ENCODE data around the gene APP. TPM values are rescaled to one million over a fixed set of nuclear protein-coding genes. Genes with fewer than 3 reads are reported as not detected.

The APP gene
- total RNA-seq, 2 donors from 2014 or later: 6.1 to 7.8 TPM

DNA sequence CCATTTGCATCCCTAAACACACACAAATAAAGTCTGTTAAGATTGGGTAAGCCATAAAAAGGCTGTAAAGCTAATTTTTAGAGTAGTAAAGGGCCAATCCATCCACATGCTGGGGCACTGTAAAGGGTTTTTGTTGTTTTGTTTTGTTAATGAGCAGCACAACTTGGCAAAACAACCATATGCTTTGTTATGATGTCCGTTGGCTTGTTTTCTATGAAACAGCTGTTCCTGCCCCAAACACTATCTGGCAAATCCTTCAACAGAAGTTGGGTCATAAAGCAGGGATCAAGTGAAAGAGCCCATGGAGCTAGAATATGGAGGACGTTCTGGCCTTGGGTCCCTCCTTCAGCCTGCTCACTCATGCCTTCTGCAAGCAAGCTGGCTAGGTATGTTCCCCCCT is 183.6 kb downstream of the APP start:
- no peaks in the 10 kb centered on the region for H3K9me3 Mint-ChIP-seq
- no peaks in the 10 kb centered on the region for H3K27me3 Mint-ChIP-seq
- H3K4me3 Mint-ChIP-seq: no peak overlapping the region
- H3K4me1 Mint-ChIP-seq (ENCODE audit: low read depth in 2 of 2): no peaks in the 10 kb centered on the region
- no peaks in the 10 kb centered on the region for H3K36me3 Mint-ChIP-seq
- DNase-seq (ENCODE audit: low spot score) (no peak), ATAC-seq (no peak)
- no peak overlapping the region for H3K27ac Mint-ChIP-seq

DNA sequence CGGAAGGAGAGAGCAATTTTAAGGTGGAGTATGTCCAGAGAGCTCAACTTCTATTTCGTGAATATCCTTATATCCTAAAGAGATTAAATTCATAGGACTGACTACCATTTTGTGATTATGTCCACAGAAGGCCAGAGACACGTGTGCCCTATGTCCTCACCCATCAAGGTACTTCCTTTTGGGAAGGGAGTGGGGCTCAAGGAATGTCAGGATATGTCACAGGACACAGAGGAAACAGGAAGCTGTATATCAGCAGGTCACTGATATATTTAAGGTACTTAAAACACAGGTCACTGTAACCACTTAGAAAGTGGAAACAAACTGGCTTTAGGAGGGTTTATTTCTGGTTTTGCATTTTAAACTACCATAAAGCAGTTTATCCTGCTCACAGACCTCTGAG is 184.6 kb downstream of the APP start:
- Mint-ChIP-seq H3K27ac (no peak overlapping the region), H3K27me3 (no peaks in the 10 kb centered on the region), H3K36me3 (no peaks in the 10 kb centered on the region), H3K4me3 (no peak overlapping the region), H3K4me1 (ENCODE audit: low read depth in 2 of 2) (no peaks in the 10 kb centered on the region), H3K9me3 (no peaks in the 10 kb centered on the region)
- ATAC-seq (no peak), DNase-seq (ENCODE audit: low spot score) (no peak)

DNA sequence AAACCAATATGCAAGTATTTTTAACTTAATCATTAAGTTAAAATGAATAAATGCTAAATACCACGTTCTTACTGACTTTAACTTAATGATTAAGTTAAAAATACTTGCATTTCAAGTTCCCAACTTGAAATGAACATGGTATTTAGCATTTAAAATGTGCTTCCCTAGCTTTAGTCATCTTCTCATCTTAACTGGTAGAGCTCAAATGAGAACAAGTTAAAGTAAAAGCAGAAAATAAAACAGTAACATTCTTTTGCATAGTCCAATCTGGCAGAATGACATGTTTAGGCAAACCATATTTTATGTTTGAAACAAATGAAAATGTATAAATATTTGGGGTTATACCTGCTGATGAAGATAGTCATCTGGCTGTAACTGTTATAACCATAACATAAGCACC is 186.0 kb downstream of the APP start:
- DNase-seq (ENCODE audit: low spot score) (no peak), ATAC-seq (no peak)
- Mint-ChIP-seq H3K36me3 (no peaks in the 10 kb centered on the region), H3K27me3 (no peaks in the 10 kb centered on the region), H3K4me3 (no peak overlapping the region), H3K27ac (no peak overlapping the region), H3K9me3 (no peaks in the 10 kb centered on the region), H3K4me1 (ENCODE audit: low read depth in 2 of 2) (no peaks in the 10 kb centered on the region)

DNA sequence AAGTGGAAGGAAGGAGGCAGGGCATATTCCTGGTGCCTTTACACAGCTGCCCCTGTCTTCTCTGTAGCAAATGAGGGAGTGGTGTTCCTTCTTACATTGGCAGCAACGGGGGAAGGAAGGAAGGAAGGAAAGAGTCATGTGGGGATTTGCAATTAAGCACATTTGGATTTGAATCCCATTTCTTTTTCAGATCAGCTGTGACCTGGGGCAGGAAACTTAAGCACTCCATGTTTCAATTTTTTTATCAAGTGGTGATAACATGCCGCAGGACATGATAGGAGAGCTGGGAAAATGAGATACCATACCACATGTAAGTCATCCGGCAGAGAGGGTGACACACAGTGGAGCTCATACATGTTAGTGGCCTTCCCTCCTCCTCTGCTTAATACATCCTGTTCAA is 186.8 kb downstream of the APP start:
- no peak for ATAC-seq
- H3K27ac Mint-ChIP-seq: no peak overlapping the region

DNA sequence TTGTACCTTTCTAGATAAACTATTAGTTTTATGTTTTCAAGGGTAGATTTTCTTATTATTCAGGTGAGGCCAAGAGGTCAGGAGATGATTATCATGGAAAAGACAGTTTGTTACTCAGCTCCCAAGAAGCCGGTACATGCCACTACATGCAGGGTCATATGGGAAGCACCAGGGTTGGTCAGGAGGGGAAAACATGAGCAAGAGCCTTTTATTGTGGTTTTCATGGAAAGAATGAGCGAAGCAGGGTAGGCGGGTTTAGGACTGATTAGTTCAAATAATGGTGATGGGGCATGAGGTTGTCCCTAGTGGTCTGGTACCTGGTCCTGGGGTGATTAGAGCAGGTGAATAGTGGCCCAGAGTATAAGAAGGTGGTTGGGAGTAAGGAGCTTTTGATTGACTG is 189.9 kb downstream of the APP start:
- H3K27me3 Mint-ChIP-seq: no peaks in the 10 kb centered on the region
- DNase-seq (ENCODE audit: low spot score) (no peak), ATAC-seq (no peak)
- H3K4me3 Mint-ChIP-seq: no peak overlapping the region
- H3K9me3 Mint-ChIP-seq: no peaks in the 10 kb centered on the region
- H3K4me1 Mint-ChIP-seq (ENCODE audit: low read depth in 2 of 2): no peaks in the 10 kb centered on the region
- H3K27ac Mint-ChIP-seq: no peak overlapping the region
- H3K36me3 Mint-ChIP-seq: no peaks in the 10 kb centered on the region

More for the DNA sequence above, 186.8 kb downstream of the APP start:
- no peak for DNase-seq (ENCODE audit: low spot score)
- Mint-ChIP-seq H3K4me3 (no peak overlapping the region), H3K27me3 (no peaks in the 10 kb centered on the region), H3K36me3 (no peaks in the 10 kb centered on the region), H3K9me3 (no peaks in the 10 kb centered on the region), H3K4me1 (ENCODE audit: low read depth in 2 of 2) (no peaks in the 10 kb centered on the region)

DNA sequence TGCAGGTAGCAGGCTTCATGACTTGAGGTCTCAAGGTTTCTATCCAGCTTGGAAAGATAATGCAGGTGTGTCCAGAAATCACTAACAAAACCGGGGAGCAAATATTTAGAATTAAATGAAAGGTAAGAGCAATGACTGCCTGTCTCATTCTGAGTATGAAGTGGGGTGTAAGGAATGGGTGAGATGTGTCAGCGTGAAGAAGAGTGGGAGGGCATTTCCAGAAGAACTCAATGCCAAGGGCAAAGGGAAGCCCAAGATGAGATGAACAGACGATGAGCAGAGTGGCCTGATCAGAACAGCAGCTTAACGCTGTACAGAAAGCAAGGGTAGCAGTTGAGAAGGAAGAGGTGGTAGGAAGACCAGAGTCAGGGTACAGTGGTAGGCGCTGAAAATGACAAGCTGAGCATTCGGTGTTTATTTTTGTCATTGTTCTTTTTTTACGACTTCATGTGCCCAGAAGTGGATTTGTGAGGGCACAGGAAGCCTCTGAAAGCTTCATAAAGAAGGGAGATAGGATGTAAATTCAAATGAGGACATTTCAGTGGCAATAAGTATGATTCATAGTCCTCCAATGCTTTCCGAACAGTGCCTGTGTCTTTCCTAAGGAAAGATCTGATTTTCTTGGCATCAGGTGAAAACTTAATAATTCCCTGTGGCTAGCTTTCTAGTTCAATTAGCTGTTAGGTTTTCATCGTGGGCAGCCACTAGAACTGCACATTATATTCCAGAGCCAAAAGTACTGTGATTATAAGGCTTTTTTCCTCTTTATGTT is 190.5 kb downstream of the APP start:
- H3K4me3 Mint-ChIP-seq: no peak overlapping the region

DNA sequence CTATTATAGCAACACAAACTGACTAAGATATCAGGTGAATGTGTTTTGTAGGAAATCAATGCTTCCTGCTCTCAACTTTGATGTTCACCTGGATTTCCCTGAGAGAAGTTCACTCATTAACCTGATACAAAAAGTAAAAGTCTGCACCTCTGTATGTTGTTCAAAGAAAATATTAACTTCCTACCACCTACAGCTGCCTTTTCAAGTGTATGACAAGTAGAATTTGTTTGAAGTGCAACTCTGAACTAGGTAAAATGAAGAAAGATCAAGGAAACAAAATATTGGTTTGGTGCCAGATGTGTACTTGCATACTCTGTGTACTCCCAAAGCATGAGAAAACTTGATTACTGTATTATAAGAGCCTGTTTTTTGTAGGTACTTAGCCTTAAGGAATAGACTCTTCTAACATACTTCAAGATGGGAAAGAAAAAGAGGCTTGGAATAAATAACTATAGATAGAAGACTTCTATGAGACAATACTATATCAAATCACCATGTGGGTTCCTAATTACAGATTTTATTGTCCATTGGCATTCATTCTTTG is 193.4 kb downstream of the APP start:
- DNase-seq (ENCODE audit: low spot score) (no peak), ATAC-seq (no peak)
- H3K36me3 Mint-ChIP-seq: no peaks in the 10 kb centered on the region
- no peaks in the 10 kb centered on the region for H3K9me3 Mint-ChIP-seq
- H3K4me1 Mint-ChIP-seq (ENCODE audit: low read depth in 2 of 2): no peaks in the 10 kb centered on the region
- no peaks in the 10 kb centered on the region for H3K27me3 Mint-ChIP-seq
- no peak overlapping the region for H3K27ac Mint-ChIP-seq
- H3K4me3 Mint-ChIP-seq: no peak overlapping the region

More for the DNA sequence above, 190.5 kb downstream of the APP start:
- DNase-seq (ENCODE audit: low spot score) (no peak), ATAC-seq (no peak)
- Mint-ChIP-seq H3K27ac (no peak overlapping the region), H3K27me3 (no peaks in the 10 kb centered on the region), H3K36me3 (no peaks in the 10 kb centered on the region), H3K9me3 (no peaks in the 10 kb centered on the region), H3K4me1 (ENCODE audit: low read depth in 2 of 2) (no peaks in the 10 kb centered on the region)

DNA sequence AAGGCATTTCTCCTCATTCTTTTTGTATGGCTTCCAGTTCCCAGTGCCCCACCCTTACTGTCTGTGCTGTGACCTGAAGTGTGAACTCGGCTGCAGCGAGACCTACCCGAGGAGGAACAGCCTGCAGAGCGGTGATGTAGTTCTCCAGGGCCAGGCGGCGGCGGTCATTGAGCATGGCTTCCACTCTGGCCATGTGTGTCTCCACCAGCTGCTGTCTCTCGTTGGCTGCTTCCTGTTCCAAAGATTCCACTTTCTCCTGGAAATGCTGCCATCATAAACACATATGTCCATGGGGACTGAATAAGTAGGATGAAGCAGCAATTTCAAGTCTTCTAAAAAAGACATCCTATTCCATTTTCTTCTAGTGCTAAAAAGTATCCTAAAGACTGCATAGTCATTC is 195.6 kb downstream of the APP start:
- H3K27me3 Mint-ChIP-seq: no peaks in the 10 kb centered on the region
- no peak overlapping the region for H3K27ac Mint-ChIP-seq
- H3K36me3 Mint-ChIP-seq: no peaks in the 10 kb centered on the region
- DNase-seq (ENCODE audit: low spot score): no peak
- no peaks in the 10 kb centered on the region for H3K4me1 Mint-ChIP-seq (ENCODE audit: low read depth in 2 of 2)
- no peaks in the 10 kb centered on the region for H3K9me3 Mint-ChIP-seq
- no peak overlapping the region for H3K4me3 Mint-ChIP-seq
- ATAC-seq: peak in 1 of 2 donors; percentile 43

DNA sequence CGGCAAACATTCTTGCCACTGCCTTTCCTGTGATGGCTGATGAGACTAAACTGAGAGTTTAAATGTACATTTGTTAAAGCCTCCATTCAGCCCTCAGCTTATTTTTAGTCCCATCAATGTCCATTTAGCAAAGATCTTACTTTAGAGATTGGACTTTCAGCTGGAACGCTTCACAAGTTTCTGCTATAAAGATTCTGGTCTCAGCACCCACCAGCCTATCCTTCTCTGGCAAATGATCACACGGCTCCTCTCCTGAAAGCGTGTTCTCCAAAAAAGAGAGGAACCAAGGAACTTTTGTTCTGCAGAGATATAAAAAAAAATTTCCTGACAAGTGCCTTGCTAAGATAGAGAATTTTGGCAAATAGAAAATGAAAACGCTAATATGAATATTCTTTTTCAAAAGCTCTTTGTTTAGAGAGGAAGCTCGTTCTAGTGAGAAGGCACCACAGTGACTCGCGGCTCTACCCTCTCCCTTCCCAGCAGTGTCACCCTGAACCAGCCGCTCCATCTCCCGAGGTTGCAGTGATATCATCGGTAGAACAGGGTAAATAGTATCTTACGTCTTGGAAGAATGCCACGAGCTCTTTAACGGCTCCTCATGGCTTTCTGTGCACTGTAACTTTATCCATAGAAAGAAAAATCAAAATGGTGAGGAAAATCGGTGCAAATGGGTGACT is 200.2 kb downstream of the APP start:
- no peak for DNase-seq (ENCODE audit: low spot score)
- ATAC-seq: no peak
- Mint-ChIP-seq H3K27me3 (no peaks in the 10 kb centered on the region), H3K36me3 (no peaks in the 10 kb centered on the region), H3K4me1 (ENCODE audit: low read depth in 2 of 2) (peaks cover 0 to 5% of the 10 kb centered on the region in 2 donors), H3K4me3 (no peak overlapping the region), H3K27ac (no peak overlapping the region), H3K9me3 (no peaks in the 10 kb centered on the region)

DNA sequence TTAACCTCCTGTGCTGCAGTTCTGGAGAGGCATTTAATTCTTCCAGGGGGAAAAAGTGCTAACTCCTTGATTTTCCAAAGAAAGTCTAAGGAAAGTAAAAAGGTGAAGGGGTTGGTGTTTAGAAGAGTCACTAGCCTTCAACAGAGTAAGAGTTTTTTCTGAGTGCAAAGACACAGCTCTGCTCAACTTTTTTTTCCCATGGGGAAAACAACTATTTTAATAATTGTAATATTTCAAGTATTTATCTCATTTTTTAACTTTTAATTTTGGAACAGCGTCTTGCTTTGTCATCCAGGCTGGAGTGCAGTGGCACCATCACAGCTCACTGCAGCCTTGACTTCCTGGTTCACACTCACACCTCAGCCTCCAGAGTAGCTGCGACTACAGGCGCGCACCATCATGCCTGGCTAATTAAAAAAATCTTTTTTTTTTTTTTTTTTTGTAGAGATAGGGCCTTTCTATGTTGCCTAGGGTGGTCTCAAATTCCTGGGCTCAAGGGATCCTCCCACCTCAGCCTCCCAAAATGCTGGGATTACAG is 202.6 kb downstream of the APP start:
- H3K27me3 Mint-ChIP-seq: no peaks in the 10 kb centered on the region
- peaks cover 0 to 5% of the 10 kb centered on the region in 2 donors for H3K4me1 Mint-ChIP-seq (ENCODE audit: low read depth in 2 of 2)
- DNase-seq (ENCODE audit: low spot score): no peak
- H3K4me3 Mint-ChIP-seq: no peak overlapping the region
- H3K36me3 Mint-ChIP-seq: no peaks in the 10 kb centered on the region
- no peak for ATAC-seq
- peak overlapping the region in 1 of 2 donors; percentile 73 for H3K27ac Mint-ChIP-seq
- H3K9me3 Mint-ChIP-seq: no peaks in the 10 kb centered on the region

DNA sequence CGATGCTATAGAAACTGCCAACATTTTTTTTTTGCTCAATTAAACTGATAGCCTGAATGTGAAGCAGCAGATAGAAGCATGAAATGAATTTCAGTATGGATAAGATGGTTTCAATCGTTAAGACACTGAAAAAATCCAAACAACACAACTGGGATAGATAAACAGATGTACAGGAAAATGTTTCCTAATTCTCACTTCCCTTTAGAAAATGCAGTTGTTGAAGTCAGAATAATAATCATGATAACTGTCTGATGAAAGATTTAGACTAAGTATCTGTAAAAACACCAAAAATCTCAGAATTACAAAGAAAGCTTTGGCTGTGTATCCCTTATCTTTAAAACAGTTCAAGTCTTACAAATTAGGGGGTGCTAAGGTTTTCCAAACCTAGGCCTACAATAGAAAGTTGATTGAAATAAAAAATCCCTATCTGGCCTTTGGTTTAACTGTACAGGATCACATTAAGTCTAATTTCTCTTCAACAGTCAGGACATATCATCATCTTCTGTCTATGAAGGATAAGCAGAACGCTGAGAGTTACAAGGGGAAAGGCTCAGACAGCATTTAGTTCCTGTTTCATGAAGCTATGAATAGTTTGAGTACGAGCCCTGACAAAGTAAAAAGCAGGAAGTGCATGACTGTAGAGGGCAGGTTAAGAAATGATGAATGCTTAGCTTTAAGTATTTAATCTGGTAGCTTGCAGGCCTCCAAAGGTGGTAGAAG is 203.2 kb downstream of the APP start:
- DNase-seq (ENCODE audit: low spot score) (no peak), ATAC-seq (peak in 1 of 2 donors; percentile 45)
- H3K4me3 Mint-ChIP-seq: no peak overlapping the region
- H3K27me3 Mint-ChIP-seq: no peaks in the 10 kb centered on the region
- H3K9me3 Mint-ChIP-seq: no peaks in the 10 kb centered on the region
- peak overlapping the region in 1 of 2 donors; percentile 73 for H3K27ac Mint-ChIP-seq
- peaks cover 0 to 5% of the 10 kb centered on the region in 2 donors for H3K4me1 Mint-ChIP-seq (ENCODE audit: low read depth in 2 of 2)
- no peaks in the 10 kb centered on the region for H3K36me3 Mint-ChIP-seq

DNA sequence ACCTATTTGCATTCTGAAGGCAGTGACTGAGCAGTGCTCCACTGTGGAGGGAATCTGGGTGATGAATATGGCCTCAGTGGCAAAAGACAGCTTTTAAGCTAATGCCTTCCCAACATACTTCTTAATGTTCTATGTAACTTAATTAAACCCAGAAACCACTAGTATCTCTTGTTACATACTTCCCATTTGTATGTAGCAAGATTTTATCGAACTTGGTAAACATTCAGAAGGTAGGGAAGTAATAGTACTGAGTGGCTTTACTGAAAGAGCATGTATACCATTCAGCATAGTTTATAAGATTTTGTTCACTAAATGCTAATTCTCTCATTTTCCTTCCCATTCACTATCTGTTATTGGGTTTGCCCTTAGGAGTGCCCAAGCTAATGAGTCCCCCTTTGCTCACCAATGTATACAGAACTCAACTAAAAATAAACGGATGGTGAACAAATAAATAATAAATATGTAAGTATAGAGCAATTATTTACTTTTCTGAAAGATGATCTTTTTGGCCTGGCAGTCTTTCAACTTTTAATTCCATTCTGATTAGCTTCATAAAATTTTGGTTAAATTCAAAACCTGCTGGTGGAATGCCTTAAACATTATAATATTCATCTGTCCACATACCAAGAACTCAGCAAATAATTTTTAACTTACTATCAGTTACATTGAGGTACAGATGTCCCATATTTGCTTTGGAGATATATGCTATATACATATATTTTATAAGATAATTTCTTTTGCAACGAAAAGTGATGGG is 204.4 kb downstream of the APP start:
- Mint-ChIP-seq H3K9me3 (no peaks in the 10 kb centered on the region), H3K27me3 (no peaks in the 10 kb centered on the region), H3K4me3 (no peak overlapping the region), H3K4me1 (ENCODE audit: low read depth in 2 of 2) (peaks cover 0 to 5% of the 10 kb centered on the region in 2 donors), H3K27ac (no peak overlapping the region), H3K36me3 (no peaks in the 10 kb centered on the region)
- DNase-seq (ENCODE audit: low spot score): no peak
- no peak for ATAC-seq

DNA sequence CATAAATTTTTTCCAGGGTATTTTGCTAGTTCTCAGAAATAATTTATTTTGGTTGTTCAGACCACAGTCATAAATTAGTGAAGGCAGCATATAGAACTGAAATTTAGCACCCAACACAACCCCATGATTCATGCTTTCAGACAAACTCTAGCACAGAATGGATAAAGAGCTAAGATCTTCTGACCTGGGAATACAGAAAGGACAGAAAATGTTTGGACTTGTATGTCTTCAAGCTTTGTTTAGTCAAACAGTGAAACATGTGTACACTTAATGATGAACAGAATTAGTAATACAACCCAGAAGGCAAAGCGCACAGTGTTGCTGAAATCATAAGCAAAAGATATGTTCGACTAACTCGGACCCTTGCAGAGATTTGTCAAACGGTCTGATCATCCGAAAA is 205.6 kb downstream of the APP start:
- H3K36me3 Mint-ChIP-seq: no peaks in the 10 kb centered on the region
- H3K9me3 Mint-ChIP-seq: no peaks in the 10 kb centered on the region
- no peaks in the 10 kb centered on the region for H3K27me3 Mint-ChIP-seq
- DNase-seq (ENCODE audit: low spot score) (no peak), ATAC-seq (no peak)
- no peak overlapping the region for H3K27ac Mint-ChIP-seq
- H3K4me3 Mint-ChIP-seq: no peak overlapping the region
- peaks cover 0 to 5% of the 10 kb centered on the region in 2 donors for H3K4me1 Mint-ChIP-seq (ENCODE audit: low read depth in 2 of 2)
